GM23338 (cell line): Measurements from ENCODE around the gene DUS3L.

Experiments
- CREB1 ChIP-seq: fragments of 250-450 bp; sonication (Bioruptor Pico); IDR thresholded peaks from 2 replicates; pipeline ENCODE4 v1.5.0; 2020; ENCODE audit warnings: low read depth, mild to moderate bottlenecking, moderate library complexity
- EZH2 ChIP-seq: fragments of 200-600 bp; sonication (generic); IDR thresholded peaks from one replicate; pipeline ENCODE4 v1.8.0; 2017; ENCODE audit warnings: antibody characterized with exemption, mild to moderate bottlenecking, low read depth; ENCODE audit not compliant: unreplicated experiment
- EZH2phosphoT487 ChIP-seq: fragments of 200-600 bp; sonication (generic); IDR thresholded peaks from one replicate; pipeline ENCODE4 v1.8.1; 2018; ENCODE audit warnings: antibody characterized with exemption; ENCODE audit not compliant: unreplicated experiment
- JUNB ChIP-seq: IDR thresholded peaks from one replicate; pipeline ENCODE4 v1.6.1; 2016; ENCODE audit warnings: antibody characterized with exemption; ENCODE audit not compliant: unreplicated experiment
- NANOG ChIP-seq: IDR thresholded peaks from 2 replicates; pipeline ENCODE4 v1.6.1; 2016; ENCODE audit warnings: antibody characterized with exemption, borderline replicate concordance
- POLR2AphosphoS5 ChIP-seq: IDR thresholded peaks from 2 replicates; pipeline ENCODE4 v1.6.1; 2016; ENCODE audit warnings: antibody characterized with exemption, low read depth
- TF ChIP-seq, protein P1 (sequence below), 2 experiments: fragments of 200-600 bp in 1 of 2; sonication (generic) in 1 of 2; conservative IDR thresholded peaks; 2 replicates each; pipeline versions ENCODE4 v1.5.1 to v1.6.1; 2016 to 2017; ENCODE audit warnings: antibody characterized with exemption in 2 of 2, low read depth in 2 of 2, mild to moderate bottlenecking in 2 of 2, moderate library complexity in 1 of 2
- TF ChIP-seq, protein P2 (sequence below): IDR thresholded peaks from one replicate; pipeline ENCODE4 v1.6.1; 2018; ENCODE audit warnings: antibody characterized with exemption; ENCODE audit not compliant: unreplicated experiment
- TF ChIP-seq, protein P3 (sequence below): IDR thresholded peaks from 2 replicates; pipeline ENCODE4 v1.6.1; 2016; ENCODE audit warnings: antibody characterized with exemption
- TF ChIP-seq, protein P4 (sequence below): fragments of 250-450 bp; sonication (Bioruptor Pico); IDR thresholded peaks from 2 replicates; pipeline ENCODE4 v1.5.0; 2020; ENCODE audit warnings: mild to moderate bottlenecking, moderate library complexity

DNA sequence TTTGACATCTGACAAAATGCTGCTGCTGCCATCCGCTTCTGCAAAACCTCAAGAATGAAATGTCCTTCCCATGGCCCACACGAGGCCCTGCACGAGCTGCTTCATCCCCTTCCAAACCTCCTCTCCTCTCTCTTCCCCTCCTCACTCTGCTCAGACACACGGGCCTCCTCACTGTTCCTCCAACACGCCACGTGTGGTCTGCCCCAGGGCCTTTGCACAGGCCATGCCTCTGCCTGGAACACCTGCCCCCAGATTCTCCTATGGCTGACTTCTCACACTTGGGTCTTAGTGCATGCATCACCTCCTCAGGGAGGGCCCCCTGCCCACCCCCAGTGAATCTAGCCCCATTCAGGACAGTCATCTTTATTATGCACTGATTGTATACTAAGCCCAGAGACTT is 29.8 kb upstream of the DUS3L start:
- TF ChIP-seq, protein P1, sequence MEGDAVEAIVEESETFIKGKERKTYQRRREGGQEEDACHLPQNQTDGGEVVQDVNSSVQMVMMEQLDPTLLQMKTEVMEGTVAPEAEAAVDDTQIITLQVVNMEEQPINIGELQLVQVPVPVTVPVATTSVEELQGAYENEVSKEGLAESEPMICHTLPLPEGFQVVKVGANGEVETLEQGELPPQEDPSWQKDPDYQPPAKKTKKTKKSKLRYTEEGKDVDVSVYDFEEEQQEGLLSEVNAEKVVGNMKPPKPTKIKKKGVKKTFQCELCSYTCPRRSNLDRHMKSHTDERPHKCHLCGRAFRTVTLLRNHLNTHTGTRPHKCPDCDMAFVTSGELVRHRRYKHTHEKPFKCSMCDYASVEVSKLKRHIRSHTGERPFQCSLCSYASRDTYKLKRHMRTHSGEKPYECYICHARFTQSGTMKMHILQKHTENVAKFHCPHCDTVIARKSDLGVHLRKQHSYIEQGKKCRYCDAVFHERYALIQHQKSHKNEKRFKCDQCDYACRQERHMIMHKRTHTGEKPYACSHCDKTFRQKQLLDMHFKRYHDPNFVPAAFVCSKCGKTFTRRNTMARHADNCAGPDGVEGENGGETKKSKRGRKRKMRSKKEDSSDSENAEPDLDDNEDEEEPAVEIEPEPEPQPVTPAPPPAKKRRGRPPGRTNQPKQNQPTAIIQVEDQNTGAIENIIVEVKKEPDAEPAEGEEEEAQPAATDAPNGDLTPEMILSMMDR (conservative IDR thresholded peaks at IDR 0.05; ENCODE audit: low read depth in 2 of 2), result no peak
- TF ChIP-seq, protein P2, sequence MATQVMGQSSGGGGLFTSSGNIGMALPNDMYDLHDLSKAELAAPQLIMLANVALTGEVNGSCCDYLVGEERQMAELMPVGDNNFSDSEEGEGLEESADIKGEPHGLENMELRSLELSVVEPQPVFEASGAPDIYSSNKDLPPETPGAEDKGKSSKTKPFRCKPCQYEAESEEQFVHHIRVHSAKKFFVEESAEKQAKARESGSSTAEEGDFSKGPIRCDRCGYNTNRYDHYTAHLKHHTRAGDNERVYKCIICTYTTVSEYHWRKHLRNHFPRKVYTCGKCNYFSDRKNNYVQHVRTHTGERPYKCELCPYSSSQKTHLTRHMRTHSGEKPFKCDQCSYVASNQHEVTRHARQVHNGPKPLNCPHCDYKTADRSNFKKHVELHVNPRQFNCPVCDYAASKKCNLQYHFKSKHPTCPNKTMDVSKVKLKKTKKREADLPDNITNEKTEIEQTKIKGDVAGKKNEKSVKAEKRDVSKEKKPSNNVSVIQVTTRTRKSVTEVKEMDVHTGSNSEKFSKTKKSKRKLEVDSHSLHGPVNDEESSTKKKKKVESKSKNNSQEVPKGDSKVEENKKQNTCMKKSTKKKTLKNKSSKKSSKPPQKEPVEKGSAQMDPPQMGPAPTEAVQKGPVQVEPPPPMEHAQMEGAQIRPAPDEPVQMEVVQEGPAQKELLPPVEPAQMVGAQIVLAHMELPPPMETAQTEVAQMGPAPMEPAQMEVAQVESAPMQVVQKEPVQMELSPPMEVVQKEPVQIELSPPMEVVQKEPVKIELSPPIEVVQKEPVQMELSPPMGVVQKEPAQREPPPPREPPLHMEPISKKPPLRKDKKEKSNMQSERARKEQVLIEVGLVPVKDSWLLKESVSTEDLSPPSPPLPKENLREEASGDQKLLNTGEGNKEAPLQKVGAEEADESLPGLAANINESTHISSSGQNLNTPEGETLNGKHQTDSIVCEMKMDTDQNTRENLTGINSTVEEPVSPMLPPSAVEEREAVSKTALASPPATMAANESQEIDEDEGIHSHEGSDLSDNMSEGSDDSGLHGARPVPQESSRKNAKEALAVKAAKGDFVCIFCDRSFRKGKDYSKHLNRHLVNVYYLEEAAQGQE, result no peak
- TF ChIP-seq CREB1 (CRISPR knock-in tag) (no peak), EZH2phosphoT487 (no peak), POLR2AphosphoS5 (no peak), EZH2 (no peak), NANOG (no peak), JUNB (no peak)
- TF ChIP-seq, protein P3, sequence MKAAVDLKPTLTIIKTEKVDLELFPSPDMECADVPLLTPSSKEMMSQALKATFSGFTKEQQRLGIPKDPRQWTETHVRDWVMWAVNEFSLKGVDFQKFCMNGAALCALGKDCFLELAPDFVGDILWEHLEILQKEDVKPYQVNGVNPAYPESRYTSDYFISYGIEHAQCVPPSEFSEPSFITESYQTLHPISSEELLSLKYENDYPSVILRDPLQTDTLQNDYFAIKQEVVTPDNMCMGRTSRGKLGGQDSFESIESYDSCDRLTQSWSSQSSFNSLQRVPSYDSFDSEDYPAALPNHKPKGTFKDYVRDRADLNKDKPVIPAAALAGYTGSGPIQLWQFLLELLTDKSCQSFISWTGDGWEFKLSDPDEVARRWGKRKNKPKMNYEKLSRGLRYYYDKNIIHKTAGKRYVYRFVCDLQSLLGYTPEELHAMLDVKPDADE, result no peak
- TF ChIP-seq, protein P4, sequence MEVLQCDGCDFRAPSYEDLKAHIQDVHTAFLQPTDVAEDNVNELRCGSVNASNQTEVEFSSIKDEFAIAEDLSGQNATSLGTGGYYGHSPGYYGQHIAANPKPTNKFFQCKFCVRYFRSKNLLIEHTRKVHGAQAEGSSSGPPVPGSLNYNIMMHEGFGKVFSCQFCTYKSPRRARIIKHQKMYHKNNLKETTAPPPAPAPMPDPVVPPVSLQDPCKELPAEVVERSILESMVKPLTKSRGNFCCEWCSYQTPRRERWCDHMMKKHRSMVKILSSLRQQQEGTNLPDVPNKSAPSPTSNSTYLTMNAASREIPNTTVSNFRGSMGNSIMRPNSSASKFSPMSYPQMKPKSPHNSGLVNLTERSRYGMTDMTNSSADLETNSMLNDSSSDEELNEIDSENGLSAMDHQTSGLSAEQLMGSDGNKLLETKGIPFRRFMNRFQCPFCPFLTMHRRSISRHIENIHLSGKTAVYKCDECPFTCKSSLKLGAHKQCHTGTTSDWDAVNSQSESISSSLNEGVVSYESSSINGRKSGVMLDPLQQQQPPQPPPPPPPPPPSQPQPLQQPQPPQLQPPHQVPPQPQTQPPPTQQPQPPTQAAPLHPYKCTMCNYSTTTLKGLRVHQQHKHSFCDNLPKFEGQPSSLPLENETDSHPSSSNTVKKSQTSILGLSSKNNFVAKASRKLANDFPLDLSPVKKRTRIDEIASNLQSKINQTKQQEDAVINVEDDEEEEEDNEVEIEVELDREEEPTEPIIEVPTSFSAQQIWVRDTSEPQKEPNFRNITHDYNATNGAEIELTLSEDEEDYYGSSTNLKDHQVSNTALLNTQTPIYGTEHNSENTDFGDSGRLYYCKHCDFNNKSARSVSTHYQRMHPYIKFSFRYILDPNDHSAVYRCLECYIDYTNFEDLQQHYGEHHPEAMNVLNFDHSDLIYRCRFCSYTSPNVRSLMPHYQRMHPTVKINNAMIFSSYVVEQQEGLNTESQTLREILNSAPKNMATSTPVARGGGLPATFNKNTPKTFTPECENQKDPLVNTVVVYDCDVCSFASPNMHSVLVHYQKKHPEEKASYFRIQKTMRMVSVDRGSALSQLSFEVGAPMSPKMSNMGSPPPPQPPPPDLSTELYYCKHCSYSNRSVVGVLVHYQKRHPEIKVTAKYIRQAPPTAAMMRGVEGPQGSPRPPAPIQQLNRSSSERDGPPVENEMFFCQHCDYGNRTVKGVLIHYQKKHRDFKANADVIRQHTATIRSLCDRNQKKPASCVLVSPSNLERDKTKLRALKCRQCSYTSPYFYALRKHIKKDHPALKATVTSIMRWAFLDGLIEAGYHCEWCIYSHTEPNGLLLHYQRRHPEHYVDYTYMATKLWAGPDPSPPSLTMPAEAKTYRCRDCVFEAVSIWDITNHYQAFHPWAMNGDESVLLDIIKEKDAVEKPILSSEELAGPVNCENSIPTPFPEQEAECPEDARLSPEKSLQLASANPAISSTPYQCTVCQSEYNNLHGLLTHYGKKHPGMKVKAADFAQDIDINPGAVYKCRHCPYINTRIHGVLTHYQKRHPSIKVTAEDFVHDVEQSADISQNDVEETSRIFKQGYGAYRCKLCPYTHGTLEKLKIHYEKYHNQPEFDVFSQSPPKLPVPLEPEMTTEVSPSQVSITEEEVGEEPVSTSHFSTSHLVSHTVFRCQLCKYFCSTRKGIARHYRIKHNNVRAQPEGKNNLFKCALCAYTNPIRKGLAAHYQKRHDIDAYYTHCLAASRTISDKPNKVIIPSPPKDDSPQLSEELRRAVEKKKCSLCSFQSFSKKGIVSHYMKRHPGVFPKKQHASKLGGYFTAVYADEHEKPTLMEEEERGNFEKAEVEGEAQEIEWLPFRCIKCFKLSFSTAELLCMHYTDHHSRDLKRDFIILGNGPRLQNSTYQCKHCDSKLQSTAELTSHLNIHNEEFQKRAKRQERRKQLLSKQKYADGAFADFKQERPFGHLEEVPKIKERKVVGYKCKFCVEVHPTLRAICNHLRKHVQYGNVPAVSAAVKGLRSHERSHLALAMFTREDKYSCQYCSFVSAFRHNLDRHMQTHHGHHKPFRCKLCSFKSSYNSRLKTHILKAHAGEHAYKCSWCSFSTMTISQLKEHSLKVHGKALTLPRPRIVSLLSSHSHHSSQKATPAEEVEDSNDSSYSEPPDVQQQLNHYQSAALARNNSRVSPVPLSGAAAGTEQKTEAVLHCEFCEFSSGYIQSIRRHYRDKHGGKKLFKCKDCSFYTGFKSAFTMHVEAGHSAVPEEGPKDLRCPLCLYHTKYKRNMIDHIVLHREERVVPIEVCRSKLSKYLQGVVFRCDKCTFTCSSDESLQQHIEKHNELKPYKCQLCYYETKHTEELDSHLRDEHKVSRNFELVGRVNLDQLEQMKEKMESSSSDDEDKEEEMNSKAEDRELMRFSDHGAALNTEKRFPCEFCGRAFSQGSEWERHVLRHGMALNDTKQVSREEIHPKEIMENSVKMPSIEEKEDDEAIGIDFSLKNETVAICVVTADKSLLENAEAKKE (CRISPR knock-in tag), result no peak
